Endometrial microvascular endothelial cells (primary cell): Measurements from ENCODE around the gene PHLDA2. TPM values are rescaled to one million over a fixed set of nuclear protein-coding genes. Genes with fewer than 3 reads are reported as not detected.

Source experiments
- in situ Hi-C: cut with HindIII; loops from 2 replicates; pipeline ENCODE4 v1.10.0; 2017; ENCODE audit warnings: low sequenced_read_pairs, low pct_unique_long_range_greater_than_20kb; ENCODE audit errors: inconsistent ontology term
- total RNA-seq: library from RNA; depleted of rRNA; stranded (reverse); fragments of >200 nt; gene quantifications from one replicate; pipeline ENCODE4 v1.2.3, GENCODE V29; 2015; ENCODE audit errors: inconsistent ontology term

PHLDA2 gene
- total RNA-seq, 1 donor from 2014 or later = 17.7 TPM

GRCh38 chr11:2903672-2904011, 25.6 kb downstream of the PHLDA2 start:
- in situ Hi-C loops = no loop called here

DNA sequence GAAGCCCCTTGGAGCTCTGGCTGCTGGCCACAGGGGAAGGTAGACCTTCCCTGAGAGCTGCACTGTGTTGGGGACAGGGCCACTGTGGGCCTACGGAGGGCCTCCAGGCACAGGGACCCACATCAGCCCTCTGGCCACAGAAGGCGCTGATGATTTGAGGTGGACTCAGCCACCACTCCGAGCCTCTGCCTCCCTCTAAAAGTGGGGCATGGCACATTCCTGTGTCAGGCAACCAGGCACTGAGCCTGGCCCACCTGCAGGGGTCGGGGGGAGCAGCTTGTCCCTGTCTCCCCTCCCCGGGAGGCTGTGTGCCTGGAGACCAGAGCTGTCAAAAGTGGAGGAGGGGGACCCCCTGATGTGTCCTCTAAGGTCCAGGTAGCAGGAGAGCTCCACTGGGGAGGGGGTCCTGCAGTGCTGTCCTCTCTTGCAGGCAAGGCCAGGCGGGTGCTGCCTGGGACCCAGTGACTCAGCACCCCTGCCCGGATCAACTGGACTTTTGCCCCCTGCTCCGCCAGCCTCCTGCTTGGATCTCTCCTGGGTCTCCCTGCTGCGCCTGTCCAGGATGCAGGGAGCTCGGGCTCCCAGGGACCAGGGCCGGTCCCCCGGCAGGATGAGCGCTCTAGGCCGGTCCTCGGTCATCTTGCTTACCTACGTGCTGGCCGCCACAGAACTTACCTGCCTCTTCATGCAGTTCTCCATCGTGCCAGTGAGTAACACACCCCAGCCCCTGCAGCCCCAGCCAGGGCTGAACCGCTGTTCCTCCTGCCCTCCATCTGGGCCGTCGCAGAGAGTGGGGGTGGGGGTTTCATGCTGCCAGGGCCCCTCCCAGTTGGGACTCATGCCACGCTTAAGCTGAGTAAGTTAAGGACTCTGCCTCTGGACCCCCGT, 26.2 kb downstream of the PHLDA2 start:
- in situ Hi-C loops = no loop called here

GRCh38 chr11:2901854-2902783, 27.1 kb downstream of the PHLDA2 start:
- in situ Hi-C loops = no loop called here

DNA sequence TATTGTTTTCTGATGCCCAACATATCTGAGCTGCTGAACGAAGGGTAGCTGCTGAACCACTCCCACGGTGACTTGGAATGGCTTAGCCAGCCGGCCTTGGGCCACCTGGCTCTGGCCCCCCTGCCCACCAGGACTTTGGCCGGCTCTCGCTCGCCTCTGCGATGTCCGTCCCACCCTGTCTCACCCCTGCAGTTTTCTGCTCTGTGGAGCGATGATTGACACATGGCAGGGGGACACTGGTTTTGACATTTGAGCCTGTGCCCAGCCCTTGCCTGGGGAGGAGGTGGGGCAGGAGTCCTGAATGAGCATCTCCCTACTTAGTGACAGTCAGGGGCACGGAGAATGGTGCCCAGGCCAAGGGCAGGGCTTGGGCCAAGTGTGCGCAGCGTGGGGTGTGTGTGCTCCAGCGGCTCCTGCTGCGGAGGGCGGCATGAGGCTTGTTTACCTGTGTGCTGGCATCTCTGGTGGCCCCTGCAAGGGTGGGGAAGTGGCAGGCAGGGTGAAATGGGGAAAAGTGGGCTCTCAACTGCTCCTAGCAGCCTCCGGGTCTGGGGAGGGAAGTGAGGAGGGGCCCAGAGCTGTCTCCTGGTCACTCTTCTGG, 27.9 kb downstream of the PHLDA2 start:
- in situ Hi-C loops = no loop called here

- in situ Hi-C loops = no loop called here
Observed at GRCh38 chr11:2899080-2899783, 30.0 kb downstream of the PHLDA2 start.

DNA sequence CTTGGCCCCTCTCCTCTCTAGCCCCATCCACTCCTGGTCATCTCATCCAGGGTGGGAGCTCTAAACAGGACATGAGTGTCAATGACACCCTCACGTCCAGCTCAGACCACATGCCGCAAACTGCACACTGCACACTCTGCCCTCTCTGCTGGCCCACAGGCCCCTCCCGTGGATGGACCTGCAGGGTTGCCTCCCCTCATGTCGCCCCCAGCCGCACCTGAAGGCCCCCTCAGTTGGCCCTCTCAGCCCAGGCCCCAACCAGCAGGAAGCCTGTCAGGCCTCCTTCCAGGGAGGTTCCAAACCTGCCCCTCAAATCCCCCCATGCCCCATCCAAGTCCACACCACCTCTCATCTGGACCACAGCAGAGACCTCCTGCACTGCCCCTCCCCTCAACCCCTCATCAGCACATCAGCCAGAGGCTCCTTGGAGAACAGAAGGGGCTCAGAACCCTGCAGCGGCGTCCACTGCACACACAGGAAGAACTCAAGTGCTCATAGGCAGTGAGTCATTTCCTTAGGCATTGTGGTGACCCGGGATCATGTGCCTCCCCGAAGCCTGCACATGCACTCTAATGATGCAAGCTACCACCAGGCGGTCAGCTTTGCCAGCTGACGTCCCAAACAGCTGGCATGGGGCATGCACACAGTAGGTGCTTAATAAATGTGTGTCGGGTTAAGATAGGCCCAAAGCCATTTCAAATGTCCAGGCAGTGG, 30.7 kb downstream of the PHLDA2 start:
- in situ Hi-C loops = no loop called here

- in situ Hi-C loops = no loop called here
Observed at GRCh38 chr11:2897048-2897447, 32.2 kb downstream of the PHLDA2 start.

DNA sequence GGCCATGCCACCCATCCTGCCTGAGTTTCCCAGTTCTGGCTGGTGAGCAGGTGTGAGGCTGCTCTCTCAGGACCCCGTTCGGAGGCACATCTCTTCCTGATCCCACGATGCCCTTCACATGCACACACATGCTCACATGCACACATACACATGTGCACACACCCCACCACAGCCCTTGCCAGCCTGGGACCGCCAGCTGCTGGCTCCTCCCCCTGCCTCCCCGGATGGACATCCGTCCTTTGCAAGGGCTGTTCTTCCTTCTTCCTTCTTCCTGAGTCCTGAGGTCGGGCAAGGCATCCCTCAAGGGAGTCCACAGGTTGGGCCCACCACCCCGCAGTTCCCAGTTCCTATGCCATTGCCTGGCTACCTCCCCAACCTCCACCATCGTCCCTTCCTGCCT, 33.2 kb downstream of the PHLDA2 start:
- in situ Hi-C loops = no loop called here

- in situ Hi-C loops = no loop called here
Observed at GRCh38 chr11:2893935-2894334, 35.3 kb downstream of the PHLDA2 start.

GRCh38 chr11:2892967-2893528, 36.2 kb downstream of the PHLDA2 start:
- in situ Hi-C loops = no loop called here

GRCh38 chr11:2892215-2892966, 36.8 kb downstream of the PHLDA2 start:
- in situ Hi-C loops = no loop called here

- in situ Hi-C loops = no loop called here
Observed at GRCh38 chr11:2891326-2892214, 37.6 kb downstream of the PHLDA2 start.

- in situ Hi-C loops = no loop called here
Observed at GRCh38 chr11:2890466-2891294, 38.5 kb downstream of the PHLDA2 start.

- in situ Hi-C loops = no loop called here
Observed at GRCh38 chr11:2889362-2890273, 39.6 kb downstream of the PHLDA2 start.
